Measurements from ENCODE around the gene ZFYVE28.
"Not testable (repeated sequence)": the region's sequence is repeated elsewhere in the genome, so short reads cannot be mapped to it uniquely, and the experiment has no call there.

- TF ChIP-seq CTCF, POLR2A, EP300 (IDR thresholded peaks at IDR 0.05): not testable (repeated sequence)
These were observed 37.9 kb downstream of the ZFYVE28 start for GRCh38 chr4:2380589-2380988.

Data from ovary (tissue), 3 donors.